ENCODE results near the gene DHRSX. TPM values are rescaled to one million over a fixed set of nuclear protein-coding genes. Genes with fewer than 3 reads are reported as not detected.

Gene DHRSX
- polyA plus RNA-seq, 1 donor from 2014 or later: 15.7 TPM

DNA sequence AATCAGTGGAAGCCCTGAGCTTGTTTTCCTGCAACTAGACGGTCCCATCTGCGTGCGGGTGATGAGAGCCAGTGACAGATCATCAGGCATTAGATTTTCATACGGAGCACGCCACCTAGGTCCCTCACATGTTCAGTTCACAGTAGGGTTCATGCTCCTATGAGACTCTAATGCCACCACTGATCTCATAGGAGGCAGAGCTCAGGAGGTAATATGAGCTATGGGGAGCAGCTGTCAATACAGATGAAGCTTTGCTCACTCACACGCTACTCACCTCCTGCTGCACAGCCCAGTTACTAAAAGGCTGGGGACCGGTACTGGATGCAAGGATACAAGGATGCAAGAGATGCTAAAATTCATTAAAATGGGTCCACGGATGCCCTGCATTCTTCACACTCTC is 61.2 kb downstream of the DHRSX start:
- no peaks in the 10 kb centered on the region for H3K9me2 ChIP-seq (ENCODE audit: insufficient read depth, low read length)
- H3K4me3 ChIP-seq (ENCODE audit: low read length): no peak overlapping the region
- no peak overlapping the region for H3K9ac ChIP-seq (ENCODE audit: low read length)
- no peaks in the 10 kb centered on the region for H3K27me3 ChIP-seq (ENCODE audit: insufficient read depth, low read depth, low read length)
- H4K20me1 ChIP-seq (ENCODE audit: insufficient read depth): no peaks in the 10 kb centered on the region
- peaks cover 5% of the 10 kb centered on the region for H3F3A ChIP-seq (ENCODE audit: insufficient read depth, low read length, poor library complexity, severe bottlenecking)
- no peak overlapping the region for H3K27ac ChIP-seq (ENCODE audit: low read length)
- no peak overlapping the region for H3K4me2 ChIP-seq (ENCODE audit: low read length)
- H3K36me3 ChIP-seq (ENCODE audit: insufficient read depth, low read length): no peaks in the 10 kb centered on the region
- H2AFZ ChIP-seq (ENCODE audit: low read depth, low read length): no peak overlapping the region
- H3K79me2 ChIP-seq (replicated peaks; ENCODE audit: insufficient read depth, low read length): peaks cover 2% of the 10 kb centered on the region
- TF ChIP-seq, protein P1, sequence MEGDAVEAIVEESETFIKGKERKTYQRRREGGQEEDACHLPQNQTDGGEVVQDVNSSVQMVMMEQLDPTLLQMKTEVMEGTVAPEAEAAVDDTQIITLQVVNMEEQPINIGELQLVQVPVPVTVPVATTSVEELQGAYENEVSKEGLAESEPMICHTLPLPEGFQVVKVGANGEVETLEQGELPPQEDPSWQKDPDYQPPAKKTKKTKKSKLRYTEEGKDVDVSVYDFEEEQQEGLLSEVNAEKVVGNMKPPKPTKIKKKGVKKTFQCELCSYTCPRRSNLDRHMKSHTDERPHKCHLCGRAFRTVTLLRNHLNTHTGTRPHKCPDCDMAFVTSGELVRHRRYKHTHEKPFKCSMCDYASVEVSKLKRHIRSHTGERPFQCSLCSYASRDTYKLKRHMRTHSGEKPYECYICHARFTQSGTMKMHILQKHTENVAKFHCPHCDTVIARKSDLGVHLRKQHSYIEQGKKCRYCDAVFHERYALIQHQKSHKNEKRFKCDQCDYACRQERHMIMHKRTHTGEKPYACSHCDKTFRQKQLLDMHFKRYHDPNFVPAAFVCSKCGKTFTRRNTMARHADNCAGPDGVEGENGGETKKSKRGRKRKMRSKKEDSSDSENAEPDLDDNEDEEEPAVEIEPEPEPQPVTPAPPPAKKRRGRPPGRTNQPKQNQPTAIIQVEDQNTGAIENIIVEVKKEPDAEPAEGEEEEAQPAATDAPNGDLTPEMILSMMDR (IDR thresholded peaks at IDR 0.05; ENCODE audit: poor library complexity, severe bottlenecking): no peak
- no peak for TF ChIP-seq MXI1 (conservative IDR thresholded peaks at IDR 0.05; ENCODE audit: poor library complexity, severe bottlenecking)
- TF ChIP-seq EP300 (conservative IDR thresholded peaks at IDR 0.05; ENCODE audit: poor library complexity, severe bottlenecking): no peak
- H3K9me3 ChIP-seq (ENCODE audit: low read length): no peaks in the 10 kb centered on the region

- peak overlapping the region; percentile 91 for H3K27ac ChIP-seq (ENCODE audit: low read length)
- H3K9me3 ChIP-seq (ENCODE audit: low read length): no peaks in the 10 kb centered on the region
- no peaks in the 10 kb centered on the region for H3K9me2 ChIP-seq (ENCODE audit: insufficient read depth, low read length)
- no peaks in the 10 kb centered on the region for H3K27me3 ChIP-seq (ENCODE audit: insufficient read depth, low read depth, low read length)
- H3K9ac ChIP-seq (ENCODE audit: low read length): peak overlapping the region; percentile 61
- TF ChIP-seq EP300 (conservative IDR thresholded peaks at IDR 0.05; ENCODE audit: poor library complexity, severe bottlenecking): no peak
- TF ChIP-seq TAF1 (IDR thresholded peaks at IDR 0.05; ENCODE audit: low read depth): no peak
- TF ChIP-seq MXI1 (conservative IDR thresholded peaks at IDR 0.05; ENCODE audit: poor library complexity, severe bottlenecking): no peak
- no peak for TF ChIP-seq EZH2 (IDR thresholded peaks at IDR 0.05; ENCODE audit: borderline replicate concordance, insufficient read depth, low read length, poor library complexity, severe bottlenecking)
- no peak for TF ChIP-seq POLR2AphosphoS5 (IDR thresholded peaks at IDR 0.05)
- TF ChIP-seq RAD21 (conservative IDR thresholded peaks at IDR 0.05): no peak
- TF ChIP-seq, protein P2, sequence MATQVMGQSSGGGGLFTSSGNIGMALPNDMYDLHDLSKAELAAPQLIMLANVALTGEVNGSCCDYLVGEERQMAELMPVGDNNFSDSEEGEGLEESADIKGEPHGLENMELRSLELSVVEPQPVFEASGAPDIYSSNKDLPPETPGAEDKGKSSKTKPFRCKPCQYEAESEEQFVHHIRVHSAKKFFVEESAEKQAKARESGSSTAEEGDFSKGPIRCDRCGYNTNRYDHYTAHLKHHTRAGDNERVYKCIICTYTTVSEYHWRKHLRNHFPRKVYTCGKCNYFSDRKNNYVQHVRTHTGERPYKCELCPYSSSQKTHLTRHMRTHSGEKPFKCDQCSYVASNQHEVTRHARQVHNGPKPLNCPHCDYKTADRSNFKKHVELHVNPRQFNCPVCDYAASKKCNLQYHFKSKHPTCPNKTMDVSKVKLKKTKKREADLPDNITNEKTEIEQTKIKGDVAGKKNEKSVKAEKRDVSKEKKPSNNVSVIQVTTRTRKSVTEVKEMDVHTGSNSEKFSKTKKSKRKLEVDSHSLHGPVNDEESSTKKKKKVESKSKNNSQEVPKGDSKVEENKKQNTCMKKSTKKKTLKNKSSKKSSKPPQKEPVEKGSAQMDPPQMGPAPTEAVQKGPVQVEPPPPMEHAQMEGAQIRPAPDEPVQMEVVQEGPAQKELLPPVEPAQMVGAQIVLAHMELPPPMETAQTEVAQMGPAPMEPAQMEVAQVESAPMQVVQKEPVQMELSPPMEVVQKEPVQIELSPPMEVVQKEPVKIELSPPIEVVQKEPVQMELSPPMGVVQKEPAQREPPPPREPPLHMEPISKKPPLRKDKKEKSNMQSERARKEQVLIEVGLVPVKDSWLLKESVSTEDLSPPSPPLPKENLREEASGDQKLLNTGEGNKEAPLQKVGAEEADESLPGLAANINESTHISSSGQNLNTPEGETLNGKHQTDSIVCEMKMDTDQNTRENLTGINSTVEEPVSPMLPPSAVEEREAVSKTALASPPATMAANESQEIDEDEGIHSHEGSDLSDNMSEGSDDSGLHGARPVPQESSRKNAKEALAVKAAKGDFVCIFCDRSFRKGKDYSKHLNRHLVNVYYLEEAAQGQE (IDR thresholded peaks at IDR 0.05; ENCODE audit: borderline replicate concordance): no peak
- TF ChIP-seq, protein P1 (IDR thresholded peaks at IDR 0.05; ENCODE audit: poor library complexity, severe bottlenecking): no peak
- TF ChIP-seq SMC3 (conservative IDR thresholded peaks at IDR 0.05; ENCODE audit: poor library complexity): no peak
- no peak overlapping the region for H2AFZ ChIP-seq (ENCODE audit: low read depth, low read length)
- H3K79me2 ChIP-seq (replicated peaks; ENCODE audit: insufficient read depth, low read length): peaks cover 2% of the 10 kb centered on the region
- no peaks in the 10 kb centered on the region for H3K36me3 ChIP-seq (ENCODE audit: insufficient read depth, low read length)
- H4K20me1 ChIP-seq (ENCODE audit: insufficient read depth): no peaks in the 10 kb centered on the region
- H3K4me3 ChIP-seq (ENCODE audit: low read length): peak overlapping the region; percentile 9
- no peaks in the 10 kb centered on the region for H3F3A ChIP-seq (ENCODE audit: insufficient read depth, low read length, poor library complexity, severe bottlenecking)
- H3K4me2 ChIP-seq (ENCODE audit: low read length): peak overlapping the region; percentile 34
These were observed 65.3 kb downstream of the DHRSX start for GRCh38 chrX:2435465-2435864.

Measured in neural cell (in vitro differentiated cells).